Smooth muscle cell of the pulmonary artery (primary cell): Measurements from ENCODE around the gene NAIP. TPM values are rescaled to one million over a fixed set of nuclear protein-coding genes. Genes with fewer than 3 reads are reported as not detected.

ENCODE experiments used
- total RNA-seq: library from RNA; depleted of rRNA; stranded (reverse); fragments of >200 nt; gene quantifications from 2 replicates; pipeline ENCODE4 v1.2.3, GENCODE V29; 2014

The NAIP gene, protein sequence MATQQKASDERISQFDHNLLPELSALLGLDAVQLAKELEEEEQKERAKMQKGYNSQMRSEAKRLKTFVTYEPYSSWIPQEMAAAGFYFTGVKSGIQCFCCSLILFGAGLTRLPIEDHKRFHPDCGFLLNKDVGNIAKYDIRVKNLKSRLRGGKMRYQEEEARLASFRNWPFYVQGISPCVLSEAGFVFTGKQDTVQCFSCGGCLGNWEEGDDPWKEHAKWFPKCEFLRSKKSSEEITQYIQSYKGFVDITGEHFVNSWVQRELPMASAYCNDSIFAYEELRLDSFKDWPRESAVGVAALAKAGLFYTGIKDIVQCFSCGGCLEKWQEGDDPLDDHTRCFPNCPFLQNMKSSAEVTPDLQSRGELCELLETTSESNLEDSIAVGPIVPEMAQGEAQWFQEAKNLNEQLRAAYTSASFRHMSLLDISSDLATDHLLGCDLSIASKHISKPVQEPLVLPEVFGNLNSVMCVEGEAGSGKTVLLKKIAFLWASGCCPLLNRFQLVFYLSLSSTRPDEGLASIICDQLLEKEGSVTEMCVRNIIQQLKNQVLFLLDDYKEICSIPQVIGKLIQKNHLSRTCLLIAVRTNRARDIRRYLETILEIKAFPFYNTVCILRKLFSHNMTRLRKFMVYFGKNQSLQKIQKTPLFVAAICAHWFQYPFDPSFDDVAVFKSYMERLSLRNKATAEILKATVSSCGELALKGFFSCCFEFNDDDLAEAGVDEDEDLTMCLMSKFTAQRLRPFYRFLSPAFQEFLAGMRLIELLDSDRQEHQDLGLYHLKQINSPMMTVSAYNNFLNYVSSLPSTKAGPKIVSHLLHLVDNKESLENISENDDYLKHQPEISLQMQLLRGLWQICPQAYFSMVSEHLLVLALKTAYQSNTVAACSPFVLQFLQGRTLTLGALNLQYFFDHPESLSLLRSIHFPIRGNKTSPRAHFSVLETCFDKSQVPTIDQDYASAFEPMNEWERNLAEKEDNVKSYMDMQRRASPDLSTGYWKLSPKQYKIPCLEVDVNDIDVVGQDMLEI (N-terminal part only)
- total RNA-seq, result 2.2 and 2.3 TPM in 2 replicates

DNA sequence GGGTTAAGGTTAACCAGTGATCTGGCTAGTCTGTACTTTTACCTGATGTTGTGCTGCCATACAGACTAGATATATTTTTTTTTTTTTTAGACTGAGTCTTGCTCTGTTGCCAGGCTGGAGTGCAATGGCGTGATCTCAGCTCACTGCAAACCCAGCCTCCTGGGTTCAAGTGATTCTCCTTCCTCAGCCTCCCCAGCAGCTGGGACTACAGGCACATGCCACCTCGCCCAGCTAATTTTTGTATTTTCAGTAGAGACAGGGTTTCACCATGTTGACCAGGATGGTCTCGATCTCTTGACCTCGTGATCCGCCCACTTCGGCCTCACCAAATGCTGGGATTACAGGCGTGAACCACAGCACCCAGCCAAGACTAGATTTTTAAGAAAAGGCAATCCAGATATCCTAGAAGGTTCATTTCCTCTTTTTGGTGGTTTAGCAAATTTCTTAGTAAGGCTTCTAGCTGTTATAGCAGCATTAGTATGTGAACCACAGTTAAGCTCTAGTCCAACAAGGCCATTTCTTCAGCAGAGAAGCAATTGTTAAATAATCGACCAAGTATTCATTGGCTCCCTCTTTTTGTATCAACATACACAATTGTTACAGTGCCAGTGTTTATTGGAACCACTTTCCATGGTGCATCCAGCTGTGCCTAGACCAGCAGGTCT, at the start of gene NAIP:
Gene NAIP, minus strand, starts transcription at position 51 of the 665 bp plus-strand sequence. CDS start 12,424 bp downstream, outside the sequence.

DNA sequence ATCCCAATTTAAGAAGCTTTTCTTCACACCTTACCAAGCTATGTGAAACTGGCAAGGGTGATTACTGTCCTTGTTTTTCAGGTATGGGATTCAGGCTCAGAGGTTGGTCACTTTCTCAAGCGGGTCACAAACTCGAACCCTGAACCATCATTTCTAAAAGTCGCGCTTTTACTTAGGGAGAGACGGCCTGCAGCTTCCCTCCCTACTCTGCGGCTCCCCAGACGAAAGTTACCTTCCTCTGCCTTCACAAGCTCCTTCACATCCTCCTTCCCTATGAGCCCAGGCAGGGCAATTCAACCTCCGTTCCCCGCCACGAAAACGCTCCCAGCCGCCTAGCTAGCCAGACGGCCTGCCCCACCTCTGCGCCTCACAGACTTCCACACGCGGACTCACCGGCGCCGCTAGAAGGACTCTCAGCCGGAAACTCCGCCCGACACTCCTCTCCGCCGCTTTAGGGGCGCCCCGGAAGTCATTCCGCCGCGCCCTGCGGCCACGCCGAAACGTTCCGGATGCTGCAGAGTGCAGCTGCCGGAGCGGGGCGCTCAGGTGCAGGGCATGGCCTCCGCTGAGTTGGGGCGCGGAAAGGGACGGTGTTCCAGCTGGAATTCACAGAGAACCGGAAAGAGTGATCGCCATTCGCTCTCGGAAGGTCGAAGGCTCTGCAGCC, 42.3 kb upstream of the NAIP start, which contains the start of gene GTF2H2:
Gene GTF2H2, minus strand, starts transcription at position 415 of the 667 bp plus-strand sequence. CDS start 4,913 bp downstream, outside the sequence.

Other genes starting within 250 kb of the NAIP start
- gene SERF1A, start 124.7 kb downstream of the NAIP start, total RNA-seq, result 1.1 and 1.6 TPM in 2 replicates
- gene SMN1, start 100.3 kb downstream of the NAIP start, total RNA-seq, result 16.1 and 19.1 TPM in 2 replicates
- 5.7 and 11.4 TPM in 2 replicates for gene GTF2H2, start 42.3 kb upstream of the NAIP start, total RNA-seq